Panc1 (cell line): ENCODE measurements around the gene ELOVL2. TPM values are rescaled to one million over a fixed set of nuclear protein-coding genes. Genes with fewer than 3 reads are reported as not detected.
A peak's percentile ranks its signal among the peaks of the same experiment; 100 is the strongest.

ENCODE experiments used
- ATAC-seq: fragments of 200-7000 bp; cut with Tn5 transposase; 2 replicates; pipeline ENCODE4 v1.9.1; 2020; ENCODE audit warnings: mild to moderate bottlenecking, moderate library complexity
- BruUV-seq: library from RNA; stranded (reverse); fragments of 400-500 nt; replicated peaks from 2 replicates; lab custom pipeline; 2021; lab: Mats Ljungman, UMichigan
- CTCF ChIA-PET: fragments of 300-600 bp; sonication (Branson Sonifier 250); formaldehyde crosslinking; loops from one replicate; lab custom pipeline; 2022; ENCODE audit warnings: antibody characterized with exemption; lab: Charles Lee
- POLR2A ChIA-PET: fragments of 300-600 bp; sonication (Branson Sonifier 250); formaldehyde crosslinking; loops from one replicate; lab custom pipeline; 2022; ENCODE audit warnings: antibody characterized with exemption; lab: Charles Lee
- DNase-seq: peaks from one replicate; pipeline ENCODE4 v3.0.0-alpha.2; 2010; ENCODE audit warnings: low read depth, low spot score
- H3K27ac ChIP-seq: 2 replicates; pipeline ENCODE4 v1.5.1; 2011; ENCODE audit warnings: mild to moderate bottlenecking, low read length, inconsistent platforms
- H3K27me3 ChIP-seq: fragments of 200-500 bp; sonication (Bioruptor generic); 2 replicates; pipeline ENCODE4 v1.6.0; 2014; ENCODE audit warnings: low read length, inconsistent platforms; ENCODE audit not compliant: control insufficient read depth, insufficient read depth
- H3K36me3 ChIP-seq: fragments of 200-500 bp; sonication (Bioruptor generic); 2 replicates; pipeline ENCODE4 v1.5.1; 2014; ENCODE audit warnings: inconsistent platforms, mild to moderate bottlenecking, low read length, moderate library complexity; ENCODE audit not compliant: control insufficient read depth, insufficient read depth
- H3K4me1 ChIP-seq: 2 replicates; pipeline ENCODE4 v1.5.1; 2011; ENCODE audit warnings: inconsistent platforms, mild to moderate bottlenecking, low read length, moderate library complexity; ENCODE audit not compliant: control insufficient read depth, insufficient read depth
- H3K4me3 ChIP-seq, 2 experiments: 2 replicates each; pipeline ENCODE4 v1.5.1; 2011 to 2012; ENCODE audit warnings: low read depth in 2 of 2, low read length in 2 of 2, mild to moderate bottlenecking in 2 of 2, inconsistent platforms in 1 of 2, moderate library complexity in 1 of 2
- H3K9me3 ChIP-seq: fragments of 200-500 bp; sonication (Bioruptor generic); 2 replicates; pipeline ENCODE4 v1.5.1; 2014; ENCODE audit warnings: low read depth, mild to moderate bottlenecking, inconsistent platforms, low read length, moderate library complexity; ENCODE audit not compliant: control insufficient read depth, insufficient read depth
- CTCF ChIP-seq: fragments of 450-650 bp; IDR thresholded peaks from 2 replicates; pipeline ENCODE4 v1.5.1; 2017; ENCODE audit warnings: mild to moderate bottlenecking
- POLR2AphosphoS5 ChIP-seq: IDR thresholded peaks from 2 replicates; pipeline ENCODE4 v1.6.1; 2012; ENCODE audit warnings: mild to moderate bottlenecking, low read depth, low read length, moderate library complexity
- REST ChIP-seq, 2 experiments: IDR thresholded peaks; 2 replicates each; pipeline ENCODE4 v1.6.1; 2011 to 2012; ENCODE audit warnings: low read depth in 2 of 2, control low read depth in 1 of 2, low read length in 1 of 2, mild to moderate bottlenecking in 1 of 2, moderate library complexity in 1 of 2; ENCODE audit not compliant: insufficient read depth in 1 of 2
- SIN3A ChIP-seq: IDR thresholded peaks from 2 replicates; pipeline ENCODE4 v1.6.1; 2012; ENCODE audit warnings: low read depth, mild to moderate bottlenecking, low read length, moderate library complexity, borderline replicate concordance; ENCODE audit not compliant: insufficient read depth
- TCF7L2 ChIP-seq: IDR thresholded peaks from 2 replicates; pipeline ENCODE4 v1.6.1; 2011; ENCODE audit warnings: mild to moderate bottlenecking, low read depth, low read length, inconsistent platforms
- in situ Hi-C: cut with HindIII; loops from 2 replicates; pipeline ENCODE4 v1.10.0; 2016; ENCODE audit warnings: low sequenced_read_pairs, low pct_unique_long_range_greater_than_20kb
- intact Hi-C: fragments of 100-400 bp; cut with micrococcal nuclease; formaldehyde crosslinking; loops from one replicate; pipeline ENCODE4 v1.10.0; 2022; ENCODE audit not compliant: unreplicated experiment
- total RNA-seq: library from RNA; stranded (reverse); gene quantifications from one replicate; pipeline ENCODE4 v1.2.1, GENCODE V29; 2021; ENCODE audit not compliant: unreplicated experiment

Gene ELOVL2
- total RNA-seq, 1 experiment from 2014 or later = 27.8 TPM

DNA sequence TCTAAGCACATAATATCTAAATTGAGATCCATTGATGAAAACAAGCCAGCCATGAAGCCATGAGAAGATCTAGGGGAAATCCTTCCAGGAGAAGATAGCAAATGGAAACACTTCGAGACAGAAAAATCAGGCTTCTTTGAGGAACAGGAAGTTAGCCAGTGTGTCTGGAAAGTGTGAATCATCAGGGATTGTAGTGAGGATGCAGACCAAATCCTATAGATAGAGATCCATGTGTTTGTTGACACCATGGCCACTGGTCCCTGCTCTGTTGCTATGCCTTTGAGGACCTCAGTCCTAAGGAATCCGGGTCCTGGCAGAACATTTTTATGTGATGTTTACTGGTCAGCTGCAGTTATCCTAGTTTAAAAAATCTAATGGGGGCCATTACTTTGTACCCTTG lies 6.6 kb upstream of the ELOVL2 start:
- Histone ChIP-seq H3K9me3 (no peaks in the 10 kb centered on the region), H3K36me3 (no peaks in the 10 kb centered on the region), H3K4me1 (no peaks in the 10 kb centered on the region), H3K27me3 (no peaks in the 10 kb centered on the region), H3K4me3 (no peak overlapping the region), H3K27ac (no peak overlapping the region)
- in situ Hi-C loops = no loop called here
- no peak for ATAC-seq
- no peak for DNase-seq
- POLR2A ChIA-PET = no interaction called here
- BruUV-seq = no TSS peak
- intact Hi-C loops = no loop called here
- TF ChIP-seq TCF7L2 (no peak), POLR2AphosphoS5 (no peak), CTCF (no peak), SIN3A (no peak), REST (IDR thresholded peaks at IDR 0.05; ENCODE audit: insufficient read depth in 1 of 2, low read depth in 2 of 2, low read length in 1 of 2) (no peak)
- CTCF ChIA-PET = interaction anchor here (0.6 kb wide), 1 partner anchor 51 kb away, joined by 5 read pairs; no protein-coding TSS in a partner anchor

GRCh38 chr6:11044712-11045167 lies 635 bp upstream of the ELOVL2 start:
- H3K4me3 ChIP-seq = peak overlapping the region; percentile 56 to 68
- intact Hi-C loops (loop anchor here (5.0 kb wide), 2 partner anchors 37 to 92 kb away; no protein-coding TSS in a partner anchor), in situ Hi-C loops (no loop called here)
- DNase-seq = no peak
- CTCF ChIA-PET = no interaction called here
- peak overlapping the region; percentile 51 for H3K27ac ChIP-seq
- no peak for TF ChIP-seq TCF7L2
- TF ChIP-seq POLR2AphosphoS5 = no peak
- no peak for TF ChIP-seq SIN3A
- no peak; the same call in 1 of the 2 replicates for TF ChIP-seq CTCF
- TF ChIP-seq REST (IDR thresholded peaks at IDR 0.05; ENCODE audit: insufficient read depth in 1 of 2, low read depth in 2 of 2, low read length in 1 of 2) = no peak
- no peaks in the 10 kb centered on the region for H3K27me3 ChIP-seq
- no peaks in the 10 kb centered on the region for H3K9me3 ChIP-seq
- POLR2A ChIA-PET = no interaction called here
- ATAC-seq = peak; percentile 53
- H3K36me3 ChIP-seq = no peaks in the 10 kb centered on the region
- no TSS peak for BruUV-seq
- H3K4me1 ChIP-seq = peaks cover 25% of the 10 kb centered on the region
